ENCODE data around the gene SMTN. TPM values are rescaled to one million over a fixed set of nuclear protein-coding genes. Genes with fewer than 3 reads are reported as not detected.
"Not testable (repeated sequence)": the region's sequence is repeated elsewhere in the genome, so short reads cannot be mapped to it uniquely, and the experiment has no call there.

The SMTN gene
- total RNA-seq, 1 experiment from 2014 or later, result 53.9 TPM

DNA sequence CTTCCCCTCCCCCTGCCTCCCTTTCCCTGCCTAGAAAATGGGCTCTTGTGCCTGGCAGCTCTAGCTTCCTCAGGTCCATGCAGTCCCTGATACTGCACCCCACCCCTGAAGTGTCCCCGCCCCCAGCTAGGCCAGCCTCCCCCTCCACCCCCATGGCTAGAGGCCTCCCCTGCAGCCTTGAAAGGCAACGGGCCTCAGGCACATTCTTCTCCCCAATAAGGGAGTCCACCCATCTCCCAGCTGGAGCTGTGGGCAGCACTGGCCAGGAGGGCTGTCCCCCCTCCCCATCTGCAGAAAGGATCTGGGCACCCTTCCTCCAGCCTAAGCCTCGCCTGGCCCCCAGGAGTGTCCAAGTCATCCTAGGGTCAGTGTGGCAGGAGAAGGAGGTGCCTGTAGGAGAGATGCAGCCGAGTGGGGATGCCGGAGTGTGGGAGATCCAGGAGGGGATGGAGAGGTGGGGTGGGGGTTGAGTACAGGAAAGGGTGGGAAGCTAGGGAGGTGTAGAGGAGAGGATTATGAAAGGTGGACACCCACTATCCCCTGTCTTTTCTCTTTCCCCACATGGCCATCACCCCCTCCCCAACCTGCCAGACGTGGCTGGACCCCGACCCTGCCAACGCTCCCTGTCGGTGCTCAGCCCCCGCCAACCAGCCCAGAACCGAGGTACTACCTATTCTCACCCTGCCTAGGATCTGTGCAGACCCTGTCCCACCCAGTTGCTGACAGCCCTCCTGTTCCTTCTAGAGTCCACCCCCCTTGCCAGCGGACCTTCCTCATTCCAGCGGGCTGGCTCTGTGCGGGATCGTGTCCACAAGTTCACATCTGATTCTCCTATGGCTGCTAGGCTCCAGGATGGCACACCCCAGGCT is 9.3 kb downstream of the SMTN start:
- DNase-seq (ENCODE audit: low read depth), result no peak

DNA sequence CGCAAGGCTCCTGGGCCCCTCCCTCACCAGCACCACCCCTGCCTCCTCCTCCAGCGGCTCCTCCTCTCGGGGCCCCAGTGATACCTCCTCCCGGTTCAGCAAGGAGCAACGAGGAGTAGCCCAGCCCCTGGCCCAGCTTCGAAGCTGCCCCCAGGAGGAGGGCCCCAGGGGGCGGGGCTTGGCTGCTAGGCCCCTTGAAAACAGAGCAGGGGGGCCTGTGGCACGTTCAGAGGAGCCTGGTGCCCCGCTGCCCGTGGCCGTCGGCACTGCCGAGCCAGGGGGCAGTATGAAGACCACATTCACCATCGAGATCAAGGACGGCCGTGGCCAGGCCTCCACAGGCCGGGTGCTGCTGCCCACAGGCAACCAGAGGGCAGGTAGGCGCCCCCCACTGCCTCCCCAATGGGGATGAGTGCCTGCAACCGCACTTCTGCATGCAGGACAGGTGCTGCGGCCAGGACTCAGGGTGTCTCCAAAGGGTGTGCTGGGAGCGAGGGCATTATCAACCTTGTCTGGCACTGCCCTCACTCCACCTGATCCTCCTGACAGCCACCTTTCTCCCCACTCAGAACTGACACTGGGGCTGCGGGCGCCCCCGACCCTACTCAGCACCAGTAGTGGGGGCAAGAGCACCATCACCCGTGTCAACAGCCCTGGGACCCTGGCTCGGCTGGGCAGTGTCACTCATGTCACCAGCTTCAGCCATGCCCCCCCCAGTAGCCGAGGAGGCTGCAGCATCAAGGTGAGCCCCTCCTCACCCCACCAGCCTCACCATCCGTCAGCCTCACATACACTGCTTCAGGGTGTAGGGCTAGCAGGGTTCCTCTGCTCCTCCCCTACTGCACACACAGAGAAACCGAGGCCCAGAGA is 10.2 kb downstream of the SMTN start:
- no peak for DNase-seq (ENCODE audit: low read depth)

GRCh38 chr22:31092161-31092560 is 11.0 kb downstream of the SMTN start:
- no peak for DNase-seq (ENCODE audit: low read depth)

- no peak for DNase-seq (ENCODE audit: low read depth)
Measured at GRCh38 chr22:31093086-31093850, 12.2 kb downstream of the SMTN start.

DNA sequence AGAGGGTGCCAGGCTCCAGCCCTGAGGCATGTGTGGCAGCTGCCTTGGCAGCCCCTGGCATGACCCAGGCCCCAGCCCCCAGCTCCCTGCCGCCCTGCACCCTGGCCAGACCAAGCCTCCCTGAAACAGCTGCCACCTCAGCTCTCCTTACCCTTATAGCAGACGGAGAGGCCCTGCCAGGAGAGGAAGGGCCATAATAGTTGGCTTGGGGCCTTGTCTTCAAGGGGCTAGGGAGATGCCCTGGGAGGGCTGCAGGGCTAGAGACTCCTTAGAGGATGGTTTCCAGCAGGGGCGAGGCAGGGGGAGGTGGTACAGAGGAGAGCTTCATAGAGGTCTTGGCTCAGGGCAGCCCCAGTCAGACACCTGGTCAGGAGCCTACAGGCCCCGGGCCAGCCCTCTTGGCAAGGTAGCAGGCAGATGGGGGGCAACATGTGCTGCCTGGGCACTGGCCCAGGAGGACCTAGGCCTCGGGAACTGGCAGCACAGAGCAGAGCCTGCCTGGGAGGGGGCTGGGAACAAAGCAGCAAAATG is 13.0 kb downstream of the SMTN start:
- no peak for DNase-seq (ENCODE audit: low read depth)

DNA sequence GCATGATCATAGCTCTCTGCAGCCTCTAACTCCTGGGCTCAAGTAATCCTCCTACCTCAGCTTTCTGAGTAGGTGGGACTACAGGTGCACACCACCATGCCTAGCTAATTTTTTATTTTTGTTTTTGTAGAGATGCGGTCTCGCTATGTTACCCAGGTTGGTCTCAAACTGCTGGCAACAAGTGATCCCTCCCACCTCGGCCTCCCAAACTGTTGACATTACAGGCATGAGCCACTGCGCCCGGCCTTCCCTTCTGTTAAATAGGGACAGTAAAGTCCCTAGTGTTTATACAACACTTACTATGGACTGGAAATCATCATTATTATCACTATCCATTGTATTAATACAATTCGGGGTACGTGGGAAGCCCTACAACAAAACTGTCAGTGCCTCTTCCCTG is 13.6 kb downstream of the SMTN start:
- no peak for DNase-seq (ENCODE audit: low read depth)

DNA sequence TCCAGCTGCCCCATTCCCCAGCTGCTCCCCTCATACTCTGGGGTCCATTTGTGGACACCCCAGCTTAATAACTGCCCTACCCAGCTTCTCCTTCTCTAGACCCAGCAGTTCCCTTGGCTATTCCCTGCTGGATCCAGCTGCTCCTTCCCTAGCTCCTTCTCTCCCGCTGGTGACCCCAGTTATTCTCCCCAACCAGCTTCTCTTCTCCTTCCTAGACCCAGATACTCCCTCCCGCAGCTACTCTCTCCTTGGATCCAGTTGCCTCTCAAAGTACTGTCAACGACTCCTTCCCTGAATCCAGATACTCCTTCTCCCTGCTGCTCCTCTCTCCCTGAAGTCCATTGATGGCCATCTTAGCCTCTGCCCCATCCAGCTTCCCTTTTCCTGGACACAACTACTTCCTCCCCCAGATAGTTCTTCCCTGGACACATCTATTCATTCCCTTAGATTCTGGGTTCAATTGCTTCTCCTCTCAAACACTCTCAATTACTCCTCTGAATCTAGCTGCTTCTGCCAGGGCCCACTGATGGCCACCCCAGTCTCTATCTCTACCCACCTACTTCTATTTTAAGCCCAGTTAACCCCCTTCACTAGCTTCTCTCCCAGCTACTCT is 14.6 kb downstream of the SMTN start:
- no peak for DNase-seq (ENCODE audit: low read depth)

- DNase-seq (ENCODE audit: low read depth), result no peak
Measured at GRCh38 chr22:31096657-31097279, 15.7 kb downstream of the SMTN start.

DNA sequence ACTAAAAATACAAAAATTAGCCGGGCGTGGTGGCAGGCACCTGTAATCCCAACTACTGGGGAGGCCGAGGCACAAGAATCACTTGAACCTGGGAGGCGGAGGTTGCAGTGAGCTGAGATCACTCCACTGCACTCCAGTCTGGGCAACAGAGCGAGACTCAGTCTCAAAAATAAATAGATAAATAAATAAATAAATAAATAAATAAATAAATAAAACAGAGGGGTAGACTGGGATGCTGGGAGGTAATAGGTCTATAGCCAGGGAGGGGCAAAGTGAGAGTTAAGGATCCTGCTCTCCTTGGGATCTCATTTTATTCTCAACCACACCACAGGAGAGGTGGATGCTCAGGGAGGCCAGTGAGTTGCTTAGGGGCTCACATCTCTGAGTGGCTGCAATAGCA is 16.4 kb downstream of the SMTN start:
- DNase-seq (ENCODE audit: low read depth), result not testable (repeated sequence)

- no peak for DNase-seq (ENCODE audit: low read depth)
Measured at GRCh38 chr22:31097941-31098631, 17.0 kb downstream of the SMTN start.

DNA sequence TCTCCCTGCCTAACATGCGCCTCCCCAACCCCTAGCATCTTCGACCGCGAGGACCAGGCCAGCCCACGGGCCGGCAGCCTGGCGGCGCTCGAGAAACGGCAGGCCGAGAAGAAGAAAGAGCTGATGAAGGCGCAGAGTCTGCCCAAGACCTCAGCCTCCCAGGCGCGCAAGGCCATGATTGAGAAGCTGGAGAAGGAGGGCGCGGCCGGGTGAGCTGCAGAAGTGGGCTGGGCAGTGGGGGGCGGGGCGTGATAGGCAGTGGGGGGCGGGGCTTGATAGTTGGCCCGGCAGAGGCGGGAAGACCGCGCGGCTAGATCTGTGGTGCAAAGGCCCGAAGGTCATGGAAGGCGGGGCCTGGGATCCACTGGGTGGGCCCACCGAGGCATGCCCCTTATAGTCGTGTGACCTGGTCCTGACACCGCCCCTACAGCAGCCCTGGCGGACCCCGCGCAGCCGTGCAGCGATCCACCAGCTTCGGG is 17.6 kb downstream of the SMTN start:
- DNase-seq (ENCODE audit: low read depth), result no peak

GRCh38 chr22:31099386-31099785 is 18.3 kb downstream of the SMTN start:
- no peak for DNase-seq (ENCODE audit: low read depth)

GRCh38 chr22:31099841-31100761 is 19.0 kb downstream of the SMTN start:
- no peak for DNase-seq (ENCODE audit: low read depth)

- DNase-seq (ENCODE audit: low read depth), result no peak
Measured at GRCh38 chr22:31100762-31101525, 19.8 kb downstream of the SMTN start.

DNA sequence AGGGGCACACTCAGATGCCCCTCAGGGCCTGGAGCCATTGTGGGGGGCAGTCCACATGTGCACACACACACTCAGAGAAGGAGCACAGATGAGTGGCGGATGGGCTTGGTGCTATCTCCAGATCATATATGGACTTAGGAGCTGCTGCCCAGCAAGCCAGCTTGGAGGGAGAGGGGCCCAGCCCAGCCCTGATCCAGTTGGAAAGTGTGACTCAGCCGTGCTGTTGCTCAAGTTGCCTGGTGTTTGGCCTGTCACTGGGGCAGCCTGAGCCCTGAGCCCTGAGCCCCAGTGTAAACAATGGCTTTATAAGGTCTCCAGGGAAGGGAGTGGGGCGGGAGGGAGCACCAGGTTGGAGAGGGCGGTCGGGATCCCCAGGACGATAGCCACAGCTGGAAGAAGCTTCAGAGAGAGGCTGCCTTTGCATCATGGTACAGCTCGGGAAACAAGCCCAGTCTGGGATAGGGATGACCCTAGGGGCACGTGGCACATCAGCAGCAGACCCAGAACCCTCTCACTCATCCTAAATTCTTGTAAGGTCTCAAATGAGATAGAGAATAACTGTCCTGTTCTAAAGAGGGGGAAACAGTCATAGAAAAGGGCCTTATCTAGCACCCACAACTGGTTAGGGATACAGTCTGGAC is 21.4 kb downstream of the SMTN start:
- DNase-seq (ENCODE audit: low read depth), result peak; percentile 87

GRCh38 chr22:31103111-31103510 is 22.0 kb downstream of the SMTN start:
- no peak for DNase-seq (ENCODE audit: low read depth)

- no peak for DNase-seq (ENCODE audit: low read depth)
Measured at GRCh38 chr22:31103899-31104694, 23.0 kb downstream of the SMTN start.

All from RPMI7951 (cell line).